GM23338 (cell line): Measurements from ENCODE around the gene IQSEC3.

Experiments
- CTCF ChIP-seq, 2 experiments: fragments of 200-600 bp in 1 of 2; sonication (generic) in 1 of 2; conservative IDR thresholded peaks; 2 replicates each; pipeline versions ENCODE4 v1.5.1 to v1.6.1; 2016 to 2017; ENCODE audit warnings: antibody characterized with exemption in 2 of 2, low read depth in 2 of 2, mild to moderate bottlenecking in 2 of 2, moderate library complexity in 1 of 2
- EZH2 ChIP-seq: fragments of 200-600 bp; sonication (generic); IDR thresholded peaks from one replicate; pipeline ENCODE4 v1.8.0; 2017; ENCODE audit warnings: antibody characterized with exemption, mild to moderate bottlenecking, low read depth; ENCODE audit not compliant: unreplicated experiment
- NANOG ChIP-seq: IDR thresholded peaks from 2 replicates; pipeline ENCODE4 v1.6.1; 2016; ENCODE audit warnings: antibody characterized with exemption, borderline replicate concordance
- POLR2AphosphoS5 ChIP-seq: IDR thresholded peaks from 2 replicates; pipeline ENCODE4 v1.6.1; 2016; ENCODE audit warnings: antibody characterized with exemption, low read depth
- TF ChIP-seq, protein P1 (sequence below): IDR thresholded peaks from one replicate; pipeline ENCODE4 v1.6.1; 2018; ENCODE audit warnings: antibody characterized with exemption; ENCODE audit not compliant: unreplicated experiment

- TF ChIP-seq CTCF (conservative IDR thresholded peaks at IDR 0.05; ENCODE audit: low read depth in 2 of 2) (no peak), EZH2 (no peak), NANOG (no peak), POLR2AphosphoS5 (no peak)
- TF ChIP-seq, protein P1, sequence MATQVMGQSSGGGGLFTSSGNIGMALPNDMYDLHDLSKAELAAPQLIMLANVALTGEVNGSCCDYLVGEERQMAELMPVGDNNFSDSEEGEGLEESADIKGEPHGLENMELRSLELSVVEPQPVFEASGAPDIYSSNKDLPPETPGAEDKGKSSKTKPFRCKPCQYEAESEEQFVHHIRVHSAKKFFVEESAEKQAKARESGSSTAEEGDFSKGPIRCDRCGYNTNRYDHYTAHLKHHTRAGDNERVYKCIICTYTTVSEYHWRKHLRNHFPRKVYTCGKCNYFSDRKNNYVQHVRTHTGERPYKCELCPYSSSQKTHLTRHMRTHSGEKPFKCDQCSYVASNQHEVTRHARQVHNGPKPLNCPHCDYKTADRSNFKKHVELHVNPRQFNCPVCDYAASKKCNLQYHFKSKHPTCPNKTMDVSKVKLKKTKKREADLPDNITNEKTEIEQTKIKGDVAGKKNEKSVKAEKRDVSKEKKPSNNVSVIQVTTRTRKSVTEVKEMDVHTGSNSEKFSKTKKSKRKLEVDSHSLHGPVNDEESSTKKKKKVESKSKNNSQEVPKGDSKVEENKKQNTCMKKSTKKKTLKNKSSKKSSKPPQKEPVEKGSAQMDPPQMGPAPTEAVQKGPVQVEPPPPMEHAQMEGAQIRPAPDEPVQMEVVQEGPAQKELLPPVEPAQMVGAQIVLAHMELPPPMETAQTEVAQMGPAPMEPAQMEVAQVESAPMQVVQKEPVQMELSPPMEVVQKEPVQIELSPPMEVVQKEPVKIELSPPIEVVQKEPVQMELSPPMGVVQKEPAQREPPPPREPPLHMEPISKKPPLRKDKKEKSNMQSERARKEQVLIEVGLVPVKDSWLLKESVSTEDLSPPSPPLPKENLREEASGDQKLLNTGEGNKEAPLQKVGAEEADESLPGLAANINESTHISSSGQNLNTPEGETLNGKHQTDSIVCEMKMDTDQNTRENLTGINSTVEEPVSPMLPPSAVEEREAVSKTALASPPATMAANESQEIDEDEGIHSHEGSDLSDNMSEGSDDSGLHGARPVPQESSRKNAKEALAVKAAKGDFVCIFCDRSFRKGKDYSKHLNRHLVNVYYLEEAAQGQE = no peak
Observed at GRCh38 chr12:108594-108993, 42.0 kb downstream of the IQSEC3 start.
